ENCODE measurements around the gene PARN. TPM values are rescaled to one million over a fixed set of nuclear protein-coding genes. Genes with fewer than 3 reads are reported as not detected.

Gene PARN
- total RNA-seq, 3 donors from 2014 or later, result 33.3 to 59.3 (median 44.2) TPM

DNA sequence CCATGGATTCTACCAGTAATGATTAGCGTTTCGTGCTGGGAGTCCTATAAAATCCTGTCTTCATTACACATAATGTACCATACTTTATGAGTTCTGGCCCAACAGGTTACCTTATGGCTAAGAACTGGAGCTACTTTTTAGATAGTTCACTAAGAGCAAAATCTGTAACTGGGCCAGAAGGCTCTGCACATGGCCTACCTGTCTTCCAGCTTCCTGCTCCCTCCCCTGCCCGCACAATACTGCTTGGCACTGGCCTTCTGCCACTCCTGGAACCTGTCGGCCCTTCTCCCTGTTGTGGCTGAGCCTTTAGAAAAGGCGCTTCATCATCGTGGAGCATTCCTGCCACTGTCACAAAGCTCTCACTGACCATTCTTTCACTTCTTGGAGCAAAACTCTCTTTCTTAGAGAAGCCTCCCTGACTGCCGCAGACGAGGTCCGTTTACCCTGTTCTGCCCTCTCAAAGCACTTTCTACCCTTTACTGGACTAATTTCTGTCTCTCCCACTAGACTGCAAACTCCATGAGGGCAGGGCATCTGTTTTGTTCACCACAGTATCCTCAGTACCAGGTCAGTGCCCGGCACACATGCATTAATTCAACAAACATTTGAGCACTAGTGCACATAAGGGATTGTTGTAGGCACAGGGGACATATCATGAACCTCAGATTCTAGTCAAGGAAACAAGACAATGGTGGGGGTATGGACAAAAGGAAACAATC lies 116.5 kb downstream of the PARN start:
- no peaks in the 10 kb centered on the region for H3K9me3 ChIP-seq
- H3K36me3 ChIP-seq, result no peaks in the 10 kb centered on the region
- intact Hi-C loops (cut with DNase I; ENCODE audit: low total_unique reads), result no loop called here
- H3K27ac ChIP-seq, result peak overlapping the region in 1 of 2 donors; percentile 33
- no peaks in the 10 kb centered on the region for H3K4me1 ChIP-seq
- peak; percentile 57 to 58 for DNase-seq (ENCODE audit: low spot score in 2 of 2)
- TF ChIP-seq POLR2AphosphoS5 (IDR thresholded peaks at IDR 0.05) (no peak), POLR2A (IDR thresholded peaks at IDR 0.05) (no peak)
- TF ChIP-seq, protein P1, sequence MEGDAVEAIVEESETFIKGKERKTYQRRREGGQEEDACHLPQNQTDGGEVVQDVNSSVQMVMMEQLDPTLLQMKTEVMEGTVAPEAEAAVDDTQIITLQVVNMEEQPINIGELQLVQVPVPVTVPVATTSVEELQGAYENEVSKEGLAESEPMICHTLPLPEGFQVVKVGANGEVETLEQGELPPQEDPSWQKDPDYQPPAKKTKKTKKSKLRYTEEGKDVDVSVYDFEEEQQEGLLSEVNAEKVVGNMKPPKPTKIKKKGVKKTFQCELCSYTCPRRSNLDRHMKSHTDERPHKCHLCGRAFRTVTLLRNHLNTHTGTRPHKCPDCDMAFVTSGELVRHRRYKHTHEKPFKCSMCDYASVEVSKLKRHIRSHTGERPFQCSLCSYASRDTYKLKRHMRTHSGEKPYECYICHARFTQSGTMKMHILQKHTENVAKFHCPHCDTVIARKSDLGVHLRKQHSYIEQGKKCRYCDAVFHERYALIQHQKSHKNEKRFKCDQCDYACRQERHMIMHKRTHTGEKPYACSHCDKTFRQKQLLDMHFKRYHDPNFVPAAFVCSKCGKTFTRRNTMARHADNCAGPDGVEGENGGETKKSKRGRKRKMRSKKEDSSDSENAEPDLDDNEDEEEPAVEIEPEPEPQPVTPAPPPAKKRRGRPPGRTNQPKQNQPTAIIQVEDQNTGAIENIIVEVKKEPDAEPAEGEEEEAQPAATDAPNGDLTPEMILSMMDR (IDR thresholded peaks at IDR 0.05), result no peak
- H3K27me3 ChIP-seq, result no peaks in the 10 kb centered on the region
- no peak overlapping the region for H3K4me3 ChIP-seq

DNA sequence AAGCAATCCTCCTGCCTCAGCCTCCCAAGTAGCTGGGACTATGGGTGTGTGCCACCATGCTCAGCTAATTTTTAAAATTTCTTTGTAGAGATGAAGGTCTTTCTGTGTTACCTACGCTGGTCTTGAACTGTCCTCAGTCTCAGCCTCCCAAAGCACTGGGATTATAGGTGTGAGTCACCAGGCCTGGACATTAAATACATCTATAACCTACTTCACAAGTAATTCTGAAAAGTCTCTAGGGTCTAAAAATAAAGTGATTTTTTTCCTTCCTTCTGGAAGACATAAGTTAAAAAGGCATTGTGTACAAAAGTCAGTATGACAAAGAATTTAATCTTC lies 118.3 kb downstream of the PARN start:
- H3K36me3 ChIP-seq, result no peaks in the 10 kb centered on the region
- no peak overlapping the region for H3K27ac ChIP-seq
- H3K4me3 ChIP-seq, result no peak overlapping the region
- H3K27me3 ChIP-seq, result no peaks in the 10 kb centered on the region
- no peaks in the 10 kb centered on the region for H3K4me1 ChIP-seq
- TF ChIP-seq, protein P1 (IDR thresholded peaks at IDR 0.05), result no peak
- TF ChIP-seq POLR2A (IDR thresholded peaks at IDR 0.05) (no peak), POLR2AphosphoS5 (IDR thresholded peaks at IDR 0.05) (no peak)
- intact Hi-C loops (cut with DNase I; ENCODE audit: low total_unique reads), result no loop called here
- H3K9me3 ChIP-seq, result no peaks in the 10 kb centered on the region
- no peak for DNase-seq (ENCODE audit: low spot score in 2 of 2)

- Histone ChIP-seq H3K27ac (no peak overlapping the region), H3K27me3 (no peaks in the 10 kb centered on the region), H3K36me3 (no peaks in the 10 kb centered on the region), H3K4me1 (no peaks in the 10 kb centered on the region), H3K4me3 (no peak overlapping the region), H3K9me3 (no peaks in the 10 kb centered on the region)
- no peak for DNase-seq (ENCODE audit: low spot score in 2 of 2)
- TF ChIP-seq POLR2AphosphoS5 (IDR thresholded peaks at IDR 0.05) (no peak), POLR2A (IDR thresholded peaks at IDR 0.05) (no peak)
- TF ChIP-seq, protein P1 (IDR thresholded peaks at IDR 0.05), result no peak
- intact Hi-C loops (cut with DNase I; ENCODE audit: low total_unique reads), result no loop called here
Measured at GRCh38 chr16:14510939-14511799, 118.9 kb downstream of the PARN start.

- H3K9me3 ChIP-seq, result no peaks in the 10 kb centered on the region
- no peak for TF ChIP-seq POLR2AphosphoS5 (IDR thresholded peaks at IDR 0.05)
- no peak for TF ChIP-seq POLR2A (IDR thresholded peaks at IDR 0.05)
- TF ChIP-seq, protein P1 (IDR thresholded peaks at IDR 0.05), result no peak
- H3K4me1 ChIP-seq, result no peaks in the 10 kb centered on the region
- no peak for DNase-seq (ENCODE audit: low spot score in 2 of 2)
- no peak overlapping the region for H3K27ac ChIP-seq
- H3K27me3 ChIP-seq, result no peaks in the 10 kb centered on the region
- intact Hi-C loops (cut with DNase I; ENCODE audit: low total_unique reads), result no loop called here
- no peak overlapping the region for H3K4me3 ChIP-seq
- no peaks in the 10 kb centered on the region for H3K36me3 ChIP-seq
Measured at GRCh38 chr16:14510581-14510938, 119.5 kb downstream of the PARN start.

DNA sequence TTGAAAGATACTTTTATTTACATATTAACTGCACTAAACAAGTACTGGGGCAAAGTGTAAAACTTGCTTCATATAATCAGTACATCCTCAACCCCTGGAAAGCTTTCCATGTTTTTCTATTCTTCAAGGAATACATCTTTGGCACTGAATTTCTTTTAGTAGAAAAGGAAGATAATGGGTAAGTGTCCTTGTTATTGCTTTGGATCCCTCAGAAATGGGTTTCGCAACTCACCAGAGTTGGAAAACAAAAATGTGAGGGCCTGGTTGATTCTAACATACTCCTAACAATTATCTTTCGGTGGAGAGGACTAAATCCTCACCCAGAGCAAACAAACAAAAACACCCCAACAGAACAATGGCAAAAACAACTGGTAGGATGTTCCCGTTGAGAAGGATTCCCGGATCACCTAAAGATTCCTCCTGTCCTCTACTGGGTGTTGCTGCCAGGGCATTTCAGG lies 120.4 kb downstream of the PARN start:
- Histone ChIP-seq H3K9me3 (no peaks in the 10 kb centered on the region), H3K27ac (peak overlapping the region in 1 of 2 donors; percentile 23), H3K4me3 (no peak overlapping the region), H3K4me1 (no peaks in the 10 kb centered on the region), H3K36me3 (no peaks in the 10 kb centered on the region), H3K27me3 (no peaks in the 10 kb centered on the region)
- no peak for DNase-seq (ENCODE audit: low spot score in 2 of 2)
- no peak for TF ChIP-seq POLR2AphosphoS5 (IDR thresholded peaks at IDR 0.05)
- TF ChIP-seq, protein P1 (IDR thresholded peaks at IDR 0.05), result no peak
- no peak for TF ChIP-seq POLR2A (IDR thresholded peaks at IDR 0.05)
- intact Hi-C loops (cut with DNase I; ENCODE audit: low total_unique reads), result no loop called here

Data from breast epithelium (tissue), 4 donors.